Esophagus muscularis mucosa (tissue), 4 donors: ENCODE measurements around the gene GARIN3.
"Not testable (repeated sequence)": the region's sequence is repeated elsewhere in the genome, so short reads cannot be mapped to it uniquely, and the experiment has no call there.

Source experiments
- CTCF ChIP-seq, 3 experiments: fragments of 200-600 bp in 2 of 3; fragments of 450-650 bp in 1 of 3; sonication (generic) in 2 of 3; IDR thresholded peaks; one replicate each; pipeline ENCODE4 v1.5.1; 2017 to 2019; ENCODE audit warnings: antibody characterized with exemption in 3 of 3, mild to moderate bottlenecking in 2 of 3, moderate library complexity in 1 of 3
- EP300 ChIP-seq: sonication (generic); formaldehyde crosslinking; IDR thresholded peaks from one replicate; pipeline ENCODE4 v1.6.1; 2017; ENCODE audit warnings: antibody characterized with exemption
- POLR2AphosphoS5 ChIP-seq, 2 donors: sonication (generic); formaldehyde crosslinking; IDR thresholded peaks; one replicate each; pipeline ENCODE4 v1.6.1; 2017; ENCODE audit warnings: antibody characterized with exemption in 2 of 2

- TF ChIP-seq EP300; CTCF (IDR thresholded peaks at IDR 0.05); POLR2AphosphoS5 (IDR thresholded peaks at IDR 0.05): not testable (repeated sequence)
These were observed 44.6 kb upstream of the GARIN3 start for GRCh38 chr5:157210652-157211051.
